ENCODE data around the gene ADD2.

Gene ADD2

DNA sequence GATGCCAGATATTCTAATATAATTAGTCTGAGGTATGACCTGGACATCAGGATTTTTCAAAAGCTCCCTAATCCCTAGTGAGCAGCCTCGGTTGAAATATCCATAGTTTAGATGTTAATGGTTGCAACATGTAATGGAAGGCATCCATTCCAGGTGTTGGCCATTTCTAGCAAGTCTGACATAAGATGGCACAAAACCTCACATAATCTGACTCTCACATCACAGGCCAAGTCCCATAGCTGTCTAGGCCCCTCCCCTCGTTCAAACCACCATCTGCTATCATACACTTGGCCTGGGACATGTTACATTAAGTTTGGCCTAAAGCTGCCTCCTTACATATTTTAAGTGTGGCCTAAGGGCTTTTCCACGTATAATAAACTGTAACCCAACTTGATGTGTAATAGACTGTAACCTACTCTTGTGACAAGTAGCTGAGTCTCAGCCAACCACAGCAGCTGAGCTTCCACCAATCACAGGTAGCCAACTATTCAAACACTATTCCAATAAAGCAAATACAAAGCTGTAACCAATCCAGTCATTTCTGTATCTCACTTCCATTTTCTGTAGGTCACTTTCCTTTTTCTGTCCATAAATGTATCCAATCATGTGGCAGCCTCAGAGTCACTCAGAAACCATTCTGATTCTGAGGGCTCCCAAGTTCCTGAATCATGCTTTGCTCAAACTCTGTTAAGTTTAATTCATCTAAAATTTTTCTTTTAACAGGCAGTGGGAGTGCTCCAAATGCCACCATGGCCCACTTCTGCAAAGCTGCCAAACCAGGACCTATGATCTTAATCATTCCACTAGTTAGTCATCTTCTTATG is 59.4 kb downstream of the ADD2 start:
- H3K4me3 ChIP-seq (ENCODE audit: low read depth, low read length): no peak overlapping the region
- TF ChIP-seq, protein P1, sequence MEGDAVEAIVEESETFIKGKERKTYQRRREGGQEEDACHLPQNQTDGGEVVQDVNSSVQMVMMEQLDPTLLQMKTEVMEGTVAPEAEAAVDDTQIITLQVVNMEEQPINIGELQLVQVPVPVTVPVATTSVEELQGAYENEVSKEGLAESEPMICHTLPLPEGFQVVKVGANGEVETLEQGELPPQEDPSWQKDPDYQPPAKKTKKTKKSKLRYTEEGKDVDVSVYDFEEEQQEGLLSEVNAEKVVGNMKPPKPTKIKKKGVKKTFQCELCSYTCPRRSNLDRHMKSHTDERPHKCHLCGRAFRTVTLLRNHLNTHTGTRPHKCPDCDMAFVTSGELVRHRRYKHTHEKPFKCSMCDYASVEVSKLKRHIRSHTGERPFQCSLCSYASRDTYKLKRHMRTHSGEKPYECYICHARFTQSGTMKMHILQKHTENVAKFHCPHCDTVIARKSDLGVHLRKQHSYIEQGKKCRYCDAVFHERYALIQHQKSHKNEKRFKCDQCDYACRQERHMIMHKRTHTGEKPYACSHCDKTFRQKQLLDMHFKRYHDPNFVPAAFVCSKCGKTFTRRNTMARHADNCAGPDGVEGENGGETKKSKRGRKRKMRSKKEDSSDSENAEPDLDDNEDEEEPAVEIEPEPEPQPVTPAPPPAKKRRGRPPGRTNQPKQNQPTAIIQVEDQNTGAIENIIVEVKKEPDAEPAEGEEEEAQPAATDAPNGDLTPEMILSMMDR (IDR thresholded peaks at IDR 0.05; ENCODE audit: borderline replicate concordance, insufficient read depth, low read depth, low read length): no peak

DNA sequence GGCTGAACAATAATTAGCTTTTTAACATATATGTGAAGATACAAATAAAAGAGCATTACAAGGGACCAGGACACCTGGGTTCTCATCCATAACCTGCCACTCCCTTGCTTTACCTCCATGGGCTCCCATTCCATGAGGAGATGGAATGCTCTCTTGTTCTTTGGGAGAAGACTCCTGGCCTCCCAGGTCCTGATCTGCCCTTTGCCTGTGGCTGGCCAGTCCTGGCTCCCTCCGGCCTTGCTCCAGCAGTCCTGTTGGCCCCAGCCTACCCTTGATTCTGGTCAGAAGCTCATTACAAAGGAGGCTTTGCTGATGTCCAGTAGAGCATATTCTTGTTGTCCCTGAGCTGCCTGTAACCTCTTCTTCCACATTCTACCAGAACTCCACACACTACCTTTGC is 60.3 kb downstream of the ADD2 start:
- H3K4me3 ChIP-seq (ENCODE audit: low read depth, low read length): no peak overlapping the region
- TF ChIP-seq, protein P1 (IDR thresholded peaks at IDR 0.05; ENCODE audit: borderline replicate concordance, insufficient read depth, low read depth, low read length): no peak

DNA sequence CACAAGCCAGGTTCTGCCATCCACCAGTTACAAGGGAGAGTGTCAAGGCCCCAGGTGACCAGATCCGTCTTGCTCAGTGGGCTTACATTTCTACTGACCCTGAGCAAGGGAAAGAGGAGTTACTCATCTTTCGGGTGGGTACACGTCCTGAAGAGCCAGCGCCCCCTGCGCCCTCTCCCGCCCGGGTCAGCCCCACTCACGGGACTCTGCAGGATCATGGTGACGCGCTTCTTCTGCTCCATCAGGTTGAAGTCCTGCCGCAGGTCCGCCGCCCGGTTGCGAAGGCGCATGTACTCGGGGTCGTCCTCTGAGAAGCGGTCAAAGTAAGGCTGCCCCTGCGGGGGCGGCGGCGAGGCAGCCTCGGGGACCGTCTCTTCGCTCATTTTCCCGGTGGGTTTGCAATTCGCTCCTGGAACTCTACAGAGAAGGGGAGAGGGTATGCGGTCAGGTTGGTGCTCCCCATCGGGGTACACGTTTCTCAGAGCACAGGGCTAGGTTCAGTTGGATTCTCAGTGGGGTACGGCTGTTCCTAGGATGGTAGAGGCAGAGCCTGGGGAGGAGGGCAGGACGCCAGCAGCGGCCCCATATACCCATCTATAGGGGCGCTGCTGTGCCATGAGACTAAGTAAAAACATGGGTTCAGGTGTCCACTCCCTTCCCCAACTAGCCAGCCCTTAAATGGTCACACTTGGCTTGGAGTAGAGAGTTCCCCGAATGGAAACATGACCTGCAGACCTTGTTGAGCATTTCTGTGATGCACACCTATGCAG is 61.8 kb downstream of the ADD2 start:
- TF ChIP-seq, protein P1 (IDR thresholded peaks at IDR 0.05; ENCODE audit: borderline replicate concordance, insufficient read depth, low read depth, low read length): no peak
- H3K4me3 ChIP-seq (ENCODE audit: low read depth, low read length): no peak overlapping the region

DNA sequence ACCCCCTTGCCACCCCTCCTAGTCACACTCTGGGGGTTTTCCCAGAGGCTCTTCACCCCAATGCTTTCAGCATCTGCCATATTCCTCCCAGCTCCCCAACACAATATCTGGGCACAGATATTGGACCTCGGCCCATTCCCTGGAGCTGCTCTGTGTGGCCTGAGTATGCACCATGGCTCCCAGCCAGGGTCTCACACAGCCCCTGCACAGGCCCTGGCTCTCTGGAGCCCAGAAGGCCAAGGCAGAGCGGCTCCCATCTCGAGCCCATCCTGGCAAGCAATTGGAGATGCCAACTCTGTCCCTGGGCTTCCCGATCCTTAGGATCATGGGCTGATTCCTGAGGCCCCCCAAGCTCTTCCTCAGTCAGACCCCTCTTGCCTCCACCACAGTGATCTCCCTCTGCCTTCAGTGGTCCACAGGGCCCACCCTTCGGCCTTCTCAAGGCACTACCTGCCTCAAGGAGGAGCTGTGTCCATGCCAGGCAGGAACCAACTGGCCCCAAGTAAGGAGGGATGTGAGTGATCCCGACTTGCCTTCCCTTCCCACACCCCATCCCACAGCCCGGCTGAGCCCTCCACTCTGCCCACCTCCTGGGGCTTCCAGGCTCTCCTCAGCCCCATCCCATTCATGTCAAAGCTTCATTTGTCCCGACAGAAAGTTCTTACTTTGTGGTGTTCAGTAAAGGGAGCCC is 62.7 kb downstream of the ADD2 start:
- TF ChIP-seq, protein P1 (IDR thresholded peaks at IDR 0.05; ENCODE audit: borderline replicate concordance, insufficient read depth, low read depth, low read length): no peak
- no peak overlapping the region for H3K4me3 ChIP-seq (ENCODE audit: low read depth, low read length)

DNA sequence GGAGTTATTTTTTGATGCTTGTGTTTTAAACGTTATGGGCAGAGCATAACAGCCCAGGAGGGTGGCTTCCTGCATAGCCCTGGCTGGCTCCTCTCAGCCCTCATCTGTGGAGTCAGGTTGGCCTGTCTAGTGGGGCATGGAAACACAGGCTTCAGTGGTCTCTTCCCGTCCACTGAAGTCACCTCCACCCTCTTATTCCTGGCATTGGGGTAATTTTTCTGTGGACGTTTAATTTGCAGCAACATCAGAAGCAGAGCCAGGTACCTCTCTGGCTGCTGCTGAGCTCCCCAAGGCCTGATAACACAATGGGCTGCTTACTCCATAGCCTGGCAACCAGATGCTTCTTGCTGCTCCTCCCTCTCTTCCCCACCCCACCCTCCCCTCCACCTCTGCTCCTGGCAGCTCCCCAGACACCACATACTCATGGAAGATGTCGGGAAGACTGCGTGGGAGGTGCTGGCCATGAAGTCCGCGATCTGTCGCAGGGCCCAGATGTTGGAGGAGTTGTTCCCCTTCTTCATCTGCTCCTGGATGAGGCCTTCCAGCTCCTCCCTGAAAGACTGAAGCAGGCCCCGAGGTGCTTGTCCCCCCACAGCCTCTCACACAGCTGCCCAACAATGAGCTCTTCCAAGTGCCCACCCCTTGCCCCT is 64.0 kb downstream of the ADD2 start:
- H3K4me3 ChIP-seq (ENCODE audit: low read depth, low read length): no peak overlapping the region
- TF ChIP-seq, protein P1 (IDR thresholded peaks at IDR 0.05; ENCODE audit: borderline replicate concordance, insufficient read depth, low read depth, low read length): no peak

DNA sequence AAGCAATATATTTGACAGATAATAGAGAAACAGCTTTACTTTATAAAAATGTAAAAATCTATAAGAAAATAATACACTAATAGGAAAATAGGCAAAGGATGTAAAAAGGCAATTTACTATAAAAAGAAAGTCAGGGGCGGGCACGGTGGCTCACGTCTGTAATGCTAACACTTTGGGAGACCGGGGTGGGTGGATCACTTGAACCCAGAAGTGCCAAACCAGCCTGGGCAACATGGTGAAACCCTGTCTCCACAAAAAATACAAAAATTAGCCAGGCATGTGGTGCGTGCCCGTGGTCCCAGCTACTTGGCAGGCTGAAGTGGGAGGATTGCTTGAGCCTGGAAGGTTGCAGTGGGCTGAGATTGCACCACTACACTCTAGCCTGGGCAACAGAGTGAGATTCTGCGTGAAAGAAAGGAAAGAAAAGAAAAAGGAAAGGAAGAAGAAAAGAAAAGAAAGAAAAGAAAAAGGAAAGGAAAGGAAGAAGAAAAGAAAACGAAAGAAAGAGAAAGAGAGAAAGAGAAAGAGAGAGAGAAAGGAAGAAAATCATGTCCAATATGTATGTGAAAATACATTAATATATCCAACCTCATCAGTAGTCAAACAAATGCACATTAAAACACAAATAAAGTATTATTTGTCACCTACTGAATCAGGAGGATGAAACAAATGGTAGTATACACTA is 65.1 kb downstream of the ADD2 start:
- H3K4me3 ChIP-seq (ENCODE audit: low read depth, low read length): no peak overlapping the region
- TF ChIP-seq, protein P1 (IDR thresholded peaks at IDR 0.05; ENCODE audit: borderline replicate concordance, insufficient read depth, low read depth, low read length): no peak
